RWPE2 (cell line): Measurements from ENCODE around the gene SETD5.
A peak's percentile ranks its signal among the peaks of the same experiment; 100 is the strongest.

Experiments used
- ATAC-seq: fragments of 200-7000 bp; cut with Tn5 transposase; 3 replicates; pipeline ENCODE4 v1.9.1; 2021; ENCODE audit warnings: low read depth
- DNase-seq: peaks from one replicate; pipeline ENCODE4 v3.0.0-alpha.2; 2020; ENCODE audit warnings: low spot score
- H3K27ac ChIP-seq: fragments of 450-650 bp; 2 replicates; pipeline ENCODE4 v1.5.1; 2017; ENCODE audit warnings: mild to moderate bottlenecking; ENCODE audit not compliant: poor library complexity, severe bottlenecking
- H3K27me3 ChIP-seq: fragments of 250-450 bp; sonication (Bioruptor Pico); 2 replicates; pipeline ENCODE4 v1.5.1; 2021; ENCODE audit warnings: mild to moderate bottlenecking, moderate library complexity; ENCODE audit not compliant: insufficient read depth, poor library complexity, severe bottlenecking
- H3K36me3 ChIP-seq: fragments of 250-450 bp; sonication (Bioruptor Pico); 2 replicates; pipeline ENCODE4 v1.5.1; 2020; ENCODE audit warnings: low read depth, mild to moderate bottlenecking, moderate library complexity
- H3K4me1 ChIP-seq: fragments of 250-450 bp; sonication (Bioruptor Pico); 2 replicates; pipeline ENCODE4 v1.5.1; 2021; ENCODE audit warnings: mild to moderate bottlenecking, moderate library complexity; ENCODE audit not compliant: insufficient read depth, poor library complexity, severe bottlenecking
- H3K4me3 ChIP-seq: fragments of 250-450 bp; sonication (Bioruptor Pico); 2 replicates; pipeline ENCODE4 v1.5.1; 2021; ENCODE audit warnings: mild to moderate bottlenecking, moderate library complexity; ENCODE audit not compliant: severe bottlenecking
- H3K9me3 ChIP-seq: fragments of 250-450 bp; sonication (Bioruptor Pico); 2 replicates; pipeline ENCODE4 v1.5.1; 2021; ENCODE audit warnings: mild to moderate bottlenecking, moderate library complexity; ENCODE audit not compliant: severe bottlenecking
- CTCF ChIP-seq: fragments of 450-650 bp; IDR thresholded peaks from one replicate; pipeline ENCODE4 v1.5.1; 2017; ENCODE audit warnings: mild to moderate bottlenecking, moderate library complexity; ENCODE audit not compliant: poor library complexity, severe bottlenecking

The SETD5 gene

GRCh38 chr3:9373465-9373864, 23.9 kb upstream of the SETD5 start:
- TF ChIP-seq CTCF = no peak
- no peak overlapping the region for H3K4me3 ChIP-seq
- H3K27me3 ChIP-seq = no peaks in the 10 kb centered on the region
- no peak overlapping the region for H3K27ac ChIP-seq
- ATAC-seq (no peak), DNase-seq (no peak)
- H3K9me3 ChIP-seq = no peaks in the 10 kb centered on the region
- no peaks in the 10 kb centered on the region for H3K4me1 ChIP-seq
- peaks cover 99% of the 10 kb centered on the region for H3K36me3 ChIP-seq

GRCh38 chr3:9377981-9378380, 19.4 kb upstream of the SETD5 start:
- ATAC-seq = no peak
- no peak overlapping the region for H3K4me3 ChIP-seq
- no peaks in the 10 kb centered on the region for H3K27me3 ChIP-seq
- no peak overlapping the region for H3K27ac ChIP-seq
- DNase-seq = no peak
- TF ChIP-seq CTCF = no peak
- no peaks in the 10 kb centered on the region for H3K4me1 ChIP-seq
- no peaks in the 10 kb centered on the region for H3K9me3 ChIP-seq
- peaks cover 93% of the 10 kb centered on the region for H3K36me3 ChIP-seq

- H3K9me3 ChIP-seq = no peaks in the 10 kb centered on the region
- H3K4me3 ChIP-seq = no peak overlapping the region
- peaks cover 93% of the 10 kb centered on the region for H3K36me3 ChIP-seq
- ATAC-seq (no peak), DNase-seq (no peak)
- no peak overlapping the region for H3K27ac ChIP-seq
- H3K27me3 ChIP-seq = no peaks in the 10 kb centered on the region
- peaks cover 4% of the 10 kb centered on the region for H3K4me1 ChIP-seq
- no peak for TF ChIP-seq CTCF
Measured at GRCh38 chr3:9379327-9379726, 18.1 kb upstream of the SETD5 start.

- ATAC-seq = no peak
- Histone ChIP-seq H3K4me3 (no peak overlapping the region), H3K4me1 (peaks cover 5% of the 10 kb centered on the region), H3K27me3 (no peaks in the 10 kb centered on the region), H3K27ac (no peak overlapping the region), H3K9me3 (no peaks in the 10 kb centered on the region), H3K36me3 (peaks cover 93% of the 10 kb centered on the region)
- no peak for TF ChIP-seq CTCF
- DNase-seq = no peak
Measured at GRCh38 chr3:9380014-9380413, 17.4 kb upstream of the SETD5 start.

GRCh38 chr3:9384141-9384828, 13.1 kb upstream of the SETD5 start:
- peaks cover 94% of the 10 kb centered on the region for H3K36me3 ChIP-seq
- no peak for DNase-seq
- peak overlapping the region; percentile 11 for H3K27ac ChIP-seq
- H3K27me3 ChIP-seq = no peaks in the 10 kb centered on the region
- H3K4me3 ChIP-seq = no peak overlapping the region
- H3K4me1 ChIP-seq = peaks cover 5% of the 10 kb centered on the region
- peak; percentile 16; the same call in 2 of the 3 replicates for ATAC-seq
- TF ChIP-seq CTCF = no peak
- no peaks in the 10 kb centered on the region for H3K9me3 ChIP-seq
